K562 (cell line): Measurements from ENCODE around the gene PNMA8C. TPM values are rescaled to one million over a fixed set of nuclear protein-coding genes. Genes with fewer than 3 reads are reported as not detected.

Experiments used
- CBX3 ChIP-seq, 2 experiments: IDR thresholded peaks; 1 replicate in 1 of 2; 2 replicates in 1 of 2; pipeline ENCODE4 v1.6.1; 2012; ENCODE audit warnings: inconsistent platforms in 2 of 2, low read length in 2 of 2, borderline replicate concordance in 1 of 2, control low read depth in 1 of 2
- DIDO1 ChIP-seq: fragments of 450-650 bp; IDR thresholded peaks from 2 replicates; pipeline ENCODE4 v1.6.1; 2016; ENCODE audit warnings: low read depth, missing biosample characterization, missing genetic modification characterization
- FOXK1 ChIP-seq: sonication (generic); formaldehyde crosslinking; IDR thresholded peaks from 2 replicates; pipeline ENCODE4 v1.8.0; 2022; ENCODE audit warnings: missing genetic modification reagents, mild to moderate bottlenecking, borderline replicate concordance
- GABPA ChIP-seq: fragments of 200-800 bp; sonication (Bioruptor generic); conservative IDR thresholded peaks from 2 replicates; pipeline ENCODE4 v1.6.1; 2016; ENCODE audit warnings: low read depth, missing genetic modification characterization, missing compliant biosample characterization
- GTF2A2 ChIP-seq: IDR thresholded peaks from 2 replicates; pipeline ENCODE4 v1.6.1; 2016; ENCODE audit warnings: mild to moderate bottlenecking, missing genetic modification characterization, missing compliant biosample characterization
- HMG20B ChIP-seq: fragments of 250-450 bp; sonication (Bioruptor Pico); IDR thresholded peaks from 2 replicates; pipeline ENCODE4 v1.5.0; 2021; ENCODE audit warnings: mild to moderate bottlenecking
- HNRNPL ChIP-seq: fragments of 200-400 bp; formaldehyde crosslinking; IDR thresholded peaks from 2 replicates; pipeline ENCODE4 v1.6.1; 2017; ENCODE audit warnings: low read depth, mild to moderate bottlenecking, low read length
- KAT2B ChIP-seq: IDR thresholded peaks from one replicate; pipeline ENCODE4 v1.6.1; 2012; ENCODE audit warnings: low read depth, mild to moderate bottlenecking, control low read depth, inconsistent platforms, low read length, moderate library complexity
- KDM4B ChIP-seq, 2 experiments: fragments of 450-650 bp in 1 of 2; sonication (generic) in 1 of 2; IDR thresholded peaks; 2 replicates each; pipeline ENCODE4 v1.6.1; 2016 to 2017; ENCODE audit warnings: borderline replicate concordance in 2 of 2, antibody characterized with exemption in 1 of 2, low read depth in 1 of 2, mild to moderate bottlenecking in 1 of 2
- MTA3 ChIP-seq: fragments of 450-650 bp; formaldehyde crosslinking; IDR thresholded peaks from 2 replicates; pipeline ENCODE4 v1.6.1; 2017; ENCODE audit warnings: mild to moderate bottlenecking, borderline replicate concordance
- PCBP1 ChIP-seq: fragments of 200-400 bp; formaldehyde crosslinking; IDR thresholded peaks from 2 replicates; pipeline ENCODE4 v1.6.1; 2018; ENCODE audit warnings: mild to moderate bottlenecking, low read depth, low read length; ENCODE audit not compliant: poor library complexity, severe bottlenecking
- POLR2AphosphoS5 ChIP-seq: IDR thresholded peaks from 2 replicates; pipeline ENCODE4 v1.6.1; 2011; ENCODE audit warnings: mild to moderate bottlenecking, low read depth, low read length, moderate library complexity; ENCODE audit not compliant: control insufficient read depth, insufficient read depth
- SP1 ChIP-seq: sonication (generic); formaldehyde crosslinking; IDR thresholded peaks from 2 replicates; pipeline ENCODE4 v1.8.1; 2022; ENCODE audit warnings: mild to moderate bottlenecking, missing genetic modification reagents
- SRSF7 ChIP-seq: fragments of 200-400 bp; formaldehyde crosslinking; optimal IDR thresholded peaks from 2 replicates; pipeline ENCODE3; 2017; ENCODE audit warnings: mild to moderate bottlenecking, low read depth, low read length
- XRCC5 ChIP-seq: fragments of 200-400 bp; formaldehyde crosslinking; IDR thresholded peaks from 2 replicates; pipeline ENCODE4 v1.6.1; 2017; ENCODE audit warnings: low read depth, mild to moderate bottlenecking, low read length
- ZNF3 ChIP-seq: fragments of 250-450 bp; sonication (Bioruptor Pico); IDR thresholded peaks from 2 replicates; pipeline ENCODE4 v1.5.0; 2021; ENCODE audit warnings: mild to moderate bottlenecking, moderate library complexity
- polyA plus RNA-seq, 8 experiments: library from polyadenylated mRNA; depleted of rRNA in 4 of 8; stranded (reverse) in 5 of 8; unstranded in 3 of 8; fragments of >200 nt; fragmentation: Nextera tagmentation in 2 of 8; fragmentation: Illumina TruSeq in 1 of 8; extraction: Ambion mirVana in 2 of 8; extraction: Trizol in 1 of 8; gene quantifications; 2 replicates each; pipeline versions ENCODE4 v1.2.1 to v1.2.3, GENCODE V29; 2011 to 2014; ENCODE audit warnings: inconsistent platforms in 1 of 8, missing spikeins in 1 of 8
- total RNA-seq, 7 experiments: library from RNA; depleted of rRNA in 6 of 7; stranded (reverse); fragments of >200 nt in 6 of 7; fragmentation: Illumina TruSeq in 2 of 7; extraction: Trizol in 2 of 7; gene quantifications; 2 replicates each; pipeline versions ENCODE4 v1.2.1 to v1.2.3, GENCODE V29; 2011 to 2021; ENCODE audit warnings: low replicate concordance in 1 of 7
- TF ChIP-seq, protein P1 (sequence below), 2 experiments: IDR thresholded peaks; 2 replicates each; pipeline ENCODE4 v1.6.1; 2011; ENCODE audit warnings: borderline replicate concordance in 1 of 2, control low read depth in 1 of 2, low read depth in 1 of 2, low read length in 1 of 2, mild to moderate bottlenecking in 1 of 2, mixed read lengths in 1 of 2, moderate library complexity in 1 of 2; ENCODE audit not compliant: insufficient read depth in 1 of 2, insufficient read length in 1 of 2, poor library complexity in 1 of 2, severe bottlenecking in 1 of 2; ENCODE audit errors: extremely low read depth in 1 of 2
- TF ChIP-seq, protein P2 (sequence below): sonication (generic); formaldehyde crosslinking; IDR thresholded peaks from 2 replicates; pipeline ENCODE4 v1.8.1; 2023; ENCODE audit warnings: mild to moderate bottlenecking, missing genetic modification reagents
- TF ChIP-seq, protein P3 (sequence below): sonication (generic); formaldehyde crosslinking; IDR thresholded peaks from 2 replicates; pipeline ENCODE4 v1.8.0; 2023; ENCODE audit warnings: mild to moderate bottlenecking, missing genetic modification reagents
- TF ChIP-seq, protein P4 (sequence below): sonication (generic); IDR thresholded peaks from 2 replicates; pipeline ENCODE4 v1.6.1; 2016
- TF ChIP-seq, protein P5 (sequence below): fragments of 450-650 bp; formaldehyde crosslinking; IDR thresholded peaks from 2 replicates; pipeline ENCODE4 v1.4.0; 2022; ENCODE audit warnings: missing genetic modification characterization

Gene PNMA8C
- total and polyA plus RNA-seq, 9 of the 15 experiments (the other 6 are each of a cell fraction or from before 2014, with no cell fraction given): 0.04 to 0.05 (median 0.05) TPM; not detected in 6

DNA sequence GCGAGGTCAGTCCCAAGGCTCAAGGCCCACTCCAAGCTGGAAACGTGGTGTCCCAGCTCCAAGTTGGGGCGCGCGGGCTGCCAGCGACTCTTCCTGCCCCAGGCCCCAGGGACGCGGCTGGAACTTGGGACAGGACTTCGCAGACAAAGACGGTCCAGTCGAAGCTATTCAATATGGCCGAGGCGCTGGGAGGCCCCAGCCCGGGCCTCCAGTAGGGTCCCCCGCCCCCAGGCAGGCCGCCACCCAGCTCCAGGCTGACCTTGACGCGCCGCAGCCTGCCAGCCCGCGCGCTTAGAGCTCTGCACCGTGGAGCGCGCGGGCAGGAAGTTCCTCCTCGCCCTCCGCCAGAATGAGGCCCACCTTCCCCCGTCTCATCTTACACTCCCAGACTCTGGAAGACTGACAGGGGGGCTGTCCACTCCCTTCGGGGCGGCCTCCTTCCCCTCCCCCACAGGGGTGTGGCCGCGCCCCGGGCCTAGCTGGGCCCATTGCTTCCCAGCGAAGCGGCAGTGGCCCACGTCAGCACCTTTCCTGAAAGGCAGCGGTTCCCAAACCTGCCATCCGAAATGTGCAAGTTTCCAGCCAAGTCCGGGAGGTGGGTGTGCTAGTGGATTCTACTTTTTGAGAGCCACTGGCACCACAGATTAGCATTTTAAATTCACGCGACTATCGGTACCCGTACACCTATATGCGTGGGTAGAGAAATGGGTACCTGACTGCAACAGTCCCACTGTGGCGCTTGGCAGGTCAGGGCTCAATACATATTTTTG is 15.3 kb downstream of the PNMA8C start, which contains the start of gene CCDC8 (continued):
- TF ChIP-seq GTF2A2 (tag) (peak; percentile 66; the same call in 1 of the 2 replicates), XRCC5 (no peak; the same call in 1 of the 2 replicates), DIDO1 (tag) (no peak), FOXK1 (CRISPR knock-in tag) (no peak), CBX3 (IDR thresholded peaks at IDR 0.05; ENCODE audit: borderline replicate concordance in 1 of 2, low read length in 2 of 2) (no peak; a peak in 1 of 3 replicates), GABPA (peak; percentile 89), ZNF3 (CRISPR knock-in tag) (no peak), HMG20B (CRISPR knock-in tag) (no peak), KDM4B (IDR thresholded peaks at IDR 0.05; ENCODE audit: borderline replicate concordance in 2 of 2, low read depth in 1 of 2) (peak in 1 of 2 experiments; percentile 55; a peak in 1 of 4 replicates), POLR2AphosphoS5 (peak; percentile 83), SP1 (CRISPR knock-in tag) (peak; percentile 96), MTA3 (peak; percentile 91), SRSF7 (no peak), PCBP1 (peak; percentile 67), HNRNPL (no peak), KAT2B (no peak)
- TF ChIP-seq, protein P1, sequence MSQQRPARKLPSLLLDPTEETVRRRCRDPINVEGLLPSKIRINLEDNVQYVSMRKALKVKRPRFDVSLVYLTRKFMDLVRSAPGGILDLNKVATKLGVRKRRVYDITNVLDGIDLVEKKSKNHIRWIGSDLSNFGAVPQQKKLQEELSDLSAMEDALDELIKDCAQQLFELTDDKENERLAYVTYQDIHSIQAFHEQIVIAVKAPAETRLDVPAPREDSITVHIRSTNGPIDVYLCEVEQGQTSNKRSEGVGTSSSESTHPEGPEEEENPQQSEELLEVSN (IDR thresholded peaks at IDR 0.05; ENCODE audit: borderline replicate concordance in 1 of 2, extremely low read depth in 1 of 2, insufficient read depth in 1 of 2, insufficient read length in 1 of 2, low read depth in 1 of 2, low read length in 1 of 2, poor library complexity in 1 of 2, severe bottlenecking in 1 of 2): peak; percentile 74 to 92
- TF ChIP-seq, protein P2, sequence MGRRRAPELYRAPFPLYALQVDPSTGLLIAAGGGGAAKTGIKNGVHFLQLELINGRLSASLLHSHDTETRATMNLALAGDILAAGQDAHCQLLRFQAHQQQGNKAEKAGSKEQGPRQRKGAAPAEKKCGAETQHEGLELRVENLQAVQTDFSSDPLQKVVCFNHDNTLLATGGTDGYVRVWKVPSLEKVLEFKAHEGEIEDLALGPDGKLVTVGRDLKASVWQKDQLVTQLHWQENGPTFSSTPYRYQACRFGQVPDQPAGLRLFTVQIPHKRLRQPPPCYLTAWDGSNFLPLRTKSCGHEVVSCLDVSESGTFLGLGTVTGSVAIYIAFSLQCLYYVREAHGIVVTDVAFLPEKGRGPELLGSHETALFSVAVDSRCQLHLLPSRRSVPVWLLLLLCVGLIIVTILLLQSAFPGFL (CRISPR knock-in tag): no peak
- TF ChIP-seq, protein P3, sequence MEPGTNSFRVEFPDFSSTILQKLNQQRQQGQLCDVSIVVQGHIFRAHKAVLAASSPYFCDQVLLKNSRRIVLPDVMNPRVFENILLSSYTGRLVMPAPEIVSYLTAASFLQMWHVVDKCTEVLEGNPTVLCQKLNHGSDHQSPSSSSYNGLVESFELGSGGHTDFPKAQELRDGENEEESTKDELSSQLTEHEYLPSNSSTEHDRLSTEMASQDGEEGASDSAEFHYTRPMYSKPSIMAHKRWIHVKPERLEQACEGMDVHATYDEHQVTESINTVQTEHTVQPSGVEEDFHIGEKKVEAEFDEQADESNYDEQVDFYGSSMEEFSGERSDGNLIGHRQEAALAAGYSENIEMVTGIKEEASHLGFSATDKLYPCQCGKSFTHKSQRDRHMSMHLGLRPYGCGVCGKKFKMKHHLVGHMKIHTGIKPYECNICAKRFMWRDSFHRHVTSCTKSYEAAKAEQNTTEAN (CRISPR knock-in tag): no peak
- TF ChIP-seq, protein P4, sequence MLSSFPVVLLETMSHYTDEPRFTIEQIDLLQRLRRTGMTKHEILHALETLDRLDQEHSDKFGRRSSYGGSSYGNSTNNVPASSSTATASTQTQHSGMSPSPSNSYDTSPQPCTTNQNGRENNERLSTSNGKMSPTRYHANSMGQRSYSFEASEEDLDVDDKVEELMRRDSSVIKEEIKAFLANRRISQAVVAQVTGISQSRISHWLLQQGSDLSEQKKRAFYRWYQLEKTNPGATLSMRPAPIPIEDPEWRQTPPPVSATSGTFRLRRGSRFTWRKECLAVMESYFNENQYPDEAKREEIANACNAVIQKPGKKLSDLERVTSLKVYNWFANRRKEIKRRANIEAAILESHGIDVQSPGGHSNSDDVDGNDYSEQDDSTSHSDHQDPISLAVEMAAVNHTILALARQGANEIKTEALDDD: no peak
- TF ChIP-seq, protein P5, sequence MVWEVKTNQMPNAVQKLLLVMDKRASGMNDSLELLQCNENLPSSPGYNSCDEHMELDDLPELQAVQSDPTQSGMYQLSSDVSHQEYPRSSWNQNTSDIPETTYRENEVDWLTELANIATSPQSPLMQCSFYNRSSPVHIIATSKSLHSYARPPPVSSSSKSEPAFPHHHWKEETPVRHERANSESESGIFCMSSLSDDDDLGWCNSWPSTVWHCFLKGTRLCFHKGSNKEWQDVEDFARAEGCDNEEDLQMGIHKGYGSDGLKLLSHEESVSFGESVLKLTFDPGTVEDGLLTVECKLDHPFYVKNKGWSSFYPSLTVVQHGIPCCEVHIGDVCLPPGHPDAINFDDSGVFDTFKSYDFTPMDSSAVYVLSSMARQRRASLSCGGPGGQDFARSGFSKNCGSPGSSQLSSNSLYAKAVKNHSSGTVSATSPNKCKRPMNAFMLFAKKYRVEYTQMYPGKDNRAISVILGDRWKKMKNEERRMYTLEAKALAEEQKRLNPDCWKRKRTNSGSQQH (CRISPR knock-in tag): no peak
